Neural progenitor cell (in vitro differentiated cells): Measurements from ENCODE around the gene CLSTN2. TPM values are rescaled to one million over a fixed set of nuclear protein-coding genes. Genes with fewer than 3 reads are reported as not detected.

ENCODE experiments used
- DNase-seq: peaks from one replicate; pipeline ENCODE4 v3.0.0-alpha.2; 2016; ENCODE audit warnings: low spot score
- H2AFZ ChIP-seq: fragments of 200-600 bp; sonication (generic); replicated peaks from 2 replicates; pipeline ENCODE4 v1.6.1; 2016; ENCODE audit warnings: antibody characterized with exemption
- H3F3A ChIP-seq: fragments of 200-600 bp; sonication (generic); 2 replicates; pipeline ENCODE4 v1.6.1; 2016; ENCODE audit warnings: antibody characterized with exemption, low read depth
- H3K27ac ChIP-seq: fragments of 200-600 bp; sonication (generic); 2 replicates; pipeline ENCODE4 v1.5.1; 2016; ENCODE audit warnings: mild to moderate bottlenecking
- H3K27me3 ChIP-seq: fragments of 200-600 bp; sonication (generic); 2 replicates; pipeline ENCODE4 v1.6.1; 2016; ENCODE audit warnings: mild to moderate bottlenecking, moderate library complexity
- H3K36me3 ChIP-seq: fragments of 200-600 bp; sonication (generic); 2 replicates; pipeline ENCODE4 v1.5.1; 2016
- H3K4me1 ChIP-seq: fragments of 200-600 bp; sonication (generic); 2 replicates; pipeline ENCODE4 v1.6.1; 2016; ENCODE audit warnings: mixed run types
- H3K4me2 ChIP-seq: fragments of 200-600 bp; sonication (generic); 2 replicates; pipeline ENCODE4 v1.6.1; 2016
- H3K4me3 ChIP-seq: fragments of 200-600 bp; sonication (generic); 2 replicates; pipeline ENCODE4 v1.5.1; 2016
- H3K79me2 ChIP-seq: fragments of 200-600 bp; sonication (generic); 2 replicates; pipeline ENCODE4 v1.6.1; 2016; ENCODE audit warnings: low read depth
- H3K9ac ChIP-seq: fragments of 200-600 bp; sonication (generic); 2 replicates; pipeline ENCODE4 v1.6.1; 2016
- H3K9me3 ChIP-seq: fragments of 200-600 bp; sonication (generic); 2 replicates; pipeline ENCODE4 v1.5.1; 2016; ENCODE audit warnings: low read depth
- H4K20me1 ChIP-seq: fragments of 200-600 bp; sonication (generic); 2 replicates; pipeline ENCODE4 v1.6.1; 2016; ENCODE audit warnings: low read depth
- H3K27ac Mint-ChIP-seq: 3 replicates; pipeline ENCODE4 v1.8.0; 2021; ENCODE audit warnings: mixed read lengths
- H3K27me3 Mint-ChIP-seq: 2 replicates; pipeline ENCODE4 v1.8.0; 2022; ENCODE audit warnings: low read depth, mild to moderate bottlenecking, inconsistent platforms, moderate library complexity, mixed read lengths; ENCODE audit not compliant: insufficient read depth
- H3K36me3 Mint-ChIP-seq: 3 replicates; pipeline ENCODE4 v1.8.0; 2021; ENCODE audit warnings: mixed read lengths
- H3K4me1 Mint-ChIP-seq: 3 replicates; pipeline ENCODE4 v1.8.0; 2021; ENCODE audit warnings: mixed read lengths
- H3K4me3 Mint-ChIP-seq: 3 replicates; pipeline ENCODE4 v1.8.0; 2021; ENCODE audit warnings: mild to moderate bottlenecking, moderate library complexity, mixed read lengths
- H3K9me3 Mint-ChIP-seq: 3 replicates; pipeline ENCODE4 v1.8.0; 2020; ENCODE audit warnings: mixed read lengths
- CTCF ChIP-seq: fragments of 200-600 bp; sonication (generic); IDR thresholded peaks from 2 replicates; pipeline ENCODE4 v1.5.1; 2017; ENCODE audit warnings: antibody characterized with exemption, mild to moderate bottlenecking
- EZH2 ChIP-seq: fragments of 200-600 bp; sonication (generic); IDR thresholded peaks from 2 replicates; pipeline ENCODE4 v1.6.1; 2017; ENCODE audit warnings: antibody characterized with exemption, mild to moderate bottlenecking, moderate library complexity
- EZH2phosphoT487 ChIP-seq: fragments of 200-600 bp; sonication (generic); IDR thresholded peaks from 2 replicates; pipeline ENCODE4 v1.6.1; 2017; ENCODE audit warnings: antibody characterized with exemption
- total RNA-seq: library from RNA; depleted of rRNA; stranded (reverse); fragments of >200 nt; gene quantifications from 2 replicates; pipeline ENCODE4 v1.2.3, GENCODE V29; 2015; ENCODE audit warnings: low replicate concordance

Gene CLSTN2
- total RNA-seq, 1 donor from 2014 or later: 0.22 TPM

- Mint-ChIP-seq H3K9me3 (peaks cover 11% of the 10 kb centered on the region), H3K27ac (peak overlapping the region; percentile 61), H3K4me1 (peaks cover 20% of the 10 kb centered on the region), H3K27me3 (peaks cover 5% of the 10 kb centered on the region), H3K36me3 (peaks cover 2% of the 10 kb centered on the region), H3K4me3 (no peak overlapping the region)
- no peak overlapping the region for H3K9ac ChIP-seq
- H3K4me1 ChIP-seq: no peaks in the 10 kb centered on the region
- H3K36me3 ChIP-seq: no peaks in the 10 kb centered on the region
- H3K4me3 ChIP-seq: no peak overlapping the region
- H2AFZ ChIP-seq: no peak overlapping the region
- TF ChIP-seq EZH2 (no peak), EZH2phosphoT487 (no peak), CTCF (no peak)
- H3K27ac ChIP-seq: no peak overlapping the region
- H3K9me3 ChIP-seq: no peaks in the 10 kb centered on the region
- H3K79me2 ChIP-seq: no peaks in the 10 kb centered on the region
- H4K20me1 ChIP-seq: no peaks in the 10 kb centered on the region
- H3K4me2 ChIP-seq: no peak overlapping the region
- no peaks in the 10 kb centered on the region for H3K27me3 ChIP-seq
- no peak for DNase-seq
- no peaks in the 10 kb centered on the region for H3F3A ChIP-seq
Measured at GRCh38 chr3:140233702-140234101, 298.7 kb downstream of the CLSTN2 start.

DNA sequence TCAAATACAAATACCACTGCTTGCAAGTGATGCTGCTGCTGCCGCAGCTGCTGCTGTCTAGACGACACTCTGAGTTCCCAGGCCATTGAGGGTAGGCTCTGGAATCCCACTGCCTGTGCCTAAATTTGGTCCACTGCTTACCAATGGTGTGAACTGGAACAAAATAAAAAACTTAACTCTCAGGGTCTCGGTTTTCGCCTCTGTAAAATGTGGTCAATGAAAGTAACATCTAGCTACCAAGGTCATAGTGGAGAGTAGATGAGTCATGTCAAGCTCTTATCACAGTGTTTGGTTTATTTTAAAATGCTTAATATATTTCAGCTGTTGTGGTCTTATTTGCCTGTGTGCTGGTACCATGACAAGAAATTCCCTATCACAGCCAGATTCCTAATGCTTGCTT, 299.3 kb downstream of the CLSTN2 start:
- H3K4me1 ChIP-seq: no peaks in the 10 kb centered on the region
- no peaks in the 10 kb centered on the region for H4K20me1 ChIP-seq
- no peaks in the 10 kb centered on the region for H3K79me2 ChIP-seq
- H3K9ac ChIP-seq: no peak overlapping the region
- H3K9me3 ChIP-seq: no peaks in the 10 kb centered on the region
- H3K27ac ChIP-seq: no peak overlapping the region
- no peaks in the 10 kb centered on the region for H3F3A ChIP-seq
- H3K4me1 Mint-ChIP-seq: peaks cover 24% of the 10 kb centered on the region
- no peaks in the 10 kb centered on the region for H3K36me3 ChIP-seq
- peaks cover 5% of the 10 kb centered on the region for H3K27me3 Mint-ChIP-seq
- no peak overlapping the region for H3K27ac Mint-ChIP-seq
- no peaks in the 10 kb centered on the region for H3K27me3 ChIP-seq
- H3K4me2 ChIP-seq: no peak overlapping the region
- peaks cover 11% of the 10 kb centered on the region for H3K9me3 Mint-ChIP-seq
- H3K36me3 Mint-ChIP-seq: peaks cover 2% of the 10 kb centered on the region
- TF ChIP-seq EZH2: no peak
- no peak for TF ChIP-seq CTCF
- no peak for TF ChIP-seq EZH2phosphoT487
- H3K4me3 ChIP-seq: no peak overlapping the region
- no peak overlapping the region for H3K4me3 Mint-ChIP-seq
- no peak overlapping the region for H2AFZ ChIP-seq
- DNase-seq: no peak

DNA sequence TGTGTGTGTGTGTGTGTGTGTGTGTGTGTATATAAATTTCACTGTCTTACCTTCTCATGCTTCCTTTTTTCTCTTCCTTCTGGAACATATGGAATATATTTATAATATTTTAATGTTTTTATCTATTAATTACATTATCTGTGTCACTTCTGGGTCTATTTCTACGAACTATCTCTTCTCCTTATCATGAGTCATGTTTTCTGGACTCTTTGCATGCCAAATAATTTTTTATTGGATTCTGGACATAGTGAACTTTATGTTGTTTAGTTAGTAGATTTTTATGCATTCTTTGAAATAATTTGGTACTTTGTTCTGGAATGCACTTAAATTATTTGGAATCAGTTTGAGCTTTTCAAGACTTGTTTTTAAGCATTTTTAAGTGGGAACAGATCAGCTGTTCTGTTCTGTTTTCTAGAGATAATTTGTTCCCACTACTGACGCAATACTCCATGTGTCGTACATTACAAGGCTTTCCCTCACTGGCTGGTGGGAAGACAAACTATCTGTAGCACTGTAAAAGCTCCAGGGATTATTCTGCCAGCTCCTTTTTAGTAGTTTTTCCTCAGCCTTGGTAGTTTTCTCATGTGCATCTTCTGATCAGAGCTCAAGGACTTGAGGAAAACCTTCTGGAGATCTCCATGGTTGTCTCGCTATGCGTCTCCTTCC, 302.0 kb downstream of the CLSTN2 start:
- H3K9ac ChIP-seq: no peak overlapping the region
- H2AFZ ChIP-seq: no peak overlapping the region
- no peaks in the 10 kb centered on the region for H3F3A ChIP-seq
- Mint-ChIP-seq H3K9me3 (peaks cover 6% of the 10 kb centered on the region), H3K27ac (no peak overlapping the region), H3K27me3 (peaks cover 5% of the 10 kb centered on the region), H3K4me1 (peaks cover 20% of the 10 kb centered on the region), H3K36me3 (peaks cover 2% of the 10 kb centered on the region), H3K4me3 (no peak overlapping the region)
- no peaks in the 10 kb centered on the region for H3K36me3 ChIP-seq
- H3K9me3 ChIP-seq: no peaks in the 10 kb centered on the region
- H3K79me2 ChIP-seq: no peaks in the 10 kb centered on the region
- no peak overlapping the region for H3K4me3 ChIP-seq
- H4K20me1 ChIP-seq: no peaks in the 10 kb centered on the region
- no peak for TF ChIP-seq CTCF
- no peak for TF ChIP-seq EZH2
- no peak for TF ChIP-seq EZH2phosphoT487
- no peak for DNase-seq
- no peak overlapping the region for H3K4me2 ChIP-seq
- H3K27ac ChIP-seq: no peak overlapping the region
- no peaks in the 10 kb centered on the region for H3K27me3 ChIP-seq
- no peaks in the 10 kb centered on the region for H3K4me1 ChIP-seq
